Calu3 (cell line): ENCODE data around the gene DNAH17. TPM values are rescaled to one million over a fixed set of nuclear protein-coding genes. Genes with fewer than 3 reads are reported as not detected.

Experiments
- BruUV-seq: library from RNA; stranded (reverse); fragments of 400-500 nt; replicated peaks from 2 replicates; lab custom pipeline; 2021; lab: Mats Ljungman, UMichigan
- CTCF ChIA-PET: fragments of 300-600 bp; sonication (Branson Sonifier 250); formaldehyde crosslinking; loops from one replicate; lab custom pipeline; 2022; ENCODE audit warnings: antibody characterized with exemption; lab: Charles Lee
- DNase-seq: peaks from one replicate; pipeline ENCODE4 v3.0.0; 2022
- H3K27ac Mint-ChIP-seq: one replicate; pipeline ENCODE4 v1.8.0; 2022; ENCODE audit warnings: mixed read lengths; ENCODE audit not compliant: unreplicated experiment
- H3K27me3 Mint-ChIP-seq: one replicate; pipeline ENCODE4 v1.8.0; 2022; ENCODE audit warnings: mixed read lengths; ENCODE audit not compliant: unreplicated experiment
- H3K36me3 Mint-ChIP-seq: one replicate; pipeline ENCODE4 v1.8.0; 2022; ENCODE audit warnings: mild to moderate bottlenecking, moderate library complexity, mixed read lengths; ENCODE audit not compliant: insufficient read depth, unreplicated experiment
- H3K4me1 Mint-ChIP-seq: one replicate; pipeline ENCODE4 v1.8.0; 2022; ENCODE audit warnings: mild to moderate bottlenecking, low read depth, mixed read lengths; ENCODE audit not compliant: unreplicated experiment
- H3K4me3 Mint-ChIP-seq: one replicate; pipeline ENCODE4 v1.8.0; 2022; ENCODE audit warnings: mild to moderate bottlenecking, low read depth, moderate library complexity, mixed read lengths; ENCODE audit not compliant: unreplicated experiment
- H3K9me3 Mint-ChIP-seq: one replicate; pipeline ENCODE4 v1.8.0; 2022; ENCODE audit warnings: low read depth, mixed read lengths; ENCODE audit not compliant: unreplicated experiment
- CTCF ChIP-seq: fragments of 200-600 bp; IDR thresholded peaks from one replicate; pipeline ENCODE4 v1.8.0; 2022; ENCODE audit warnings: antibody characterized with exemption; ENCODE audit not compliant: unreplicated experiment
- intact Hi-C: fragments of 100-400 bp; cut with micrococcal nuclease; formaldehyde crosslinking; loops from one replicate; pipeline ENCODE4 v1.10.0; 2022; ENCODE audit not compliant: unreplicated experiment
- total RNA-seq: library from RNA; stranded (reverse); gene quantifications from 2 replicates; pipeline ENCODE4 v1.2.3, GENCODE V29; 2022

Gene DNAH17
- total RNA-seq, 1 experiment from 2014 or later = 0.19 TPM

GRCh38 chr17:78430892-78431691 lies 146.1 kb downstream of the DNAH17 start:
- Mint-ChIP-seq H3K4me1 (no peaks in the 10 kb centered on the region), H3K9me3 (no peaks in the 10 kb centered on the region), H3K4me3 (no peak overlapping the region), H3K27ac (no peak overlapping the region), H3K36me3 (peaks cover 23% of the 10 kb centered on the region), H3K27me3 (peaks cover 8% of the 10 kb centered on the region)
- CTCF ChIA-PET = no interaction called here
- intact Hi-C loops = no loop called here
- DNase-seq = no peak
- BruUV-seq = no TSS peak
- TF ChIP-seq CTCF = no peak

DNA sequence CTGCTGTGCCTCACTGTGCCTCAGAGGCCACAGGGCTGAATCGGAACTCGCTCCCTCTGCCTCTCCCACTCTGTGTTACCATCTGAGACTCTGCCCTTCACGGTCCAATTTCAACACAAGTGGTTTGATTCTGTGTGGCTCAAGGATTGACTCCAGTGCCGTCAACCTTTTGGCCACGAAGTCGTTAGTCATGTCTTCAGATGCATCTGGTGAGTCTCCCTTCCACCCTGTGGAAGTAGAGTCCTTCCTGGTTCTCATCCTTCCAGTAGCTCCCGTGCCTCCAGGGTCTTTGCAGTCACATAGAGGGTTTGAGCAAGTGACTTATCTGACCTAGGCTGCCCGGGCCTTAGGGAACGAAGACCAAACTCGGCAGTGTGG lies 147.6 kb downstream of the DNAH17 start:
- Mint-ChIP-seq H3K36me3 (peaks cover 28% of the 10 kb centered on the region), H3K4me3 (no peak overlapping the region), H3K27ac (no peak overlapping the region), H3K27me3 (no peaks in the 10 kb centered on the region), H3K4me1 (no peaks in the 10 kb centered on the region), H3K9me3 (no peaks in the 10 kb centered on the region)
- CTCF ChIA-PET = no interaction called here
- TF ChIP-seq CTCF = no peak
- DNase-seq = no peak
- intact Hi-C loops = no loop called here
- BruUV-seq = no TSS peak

DNA sequence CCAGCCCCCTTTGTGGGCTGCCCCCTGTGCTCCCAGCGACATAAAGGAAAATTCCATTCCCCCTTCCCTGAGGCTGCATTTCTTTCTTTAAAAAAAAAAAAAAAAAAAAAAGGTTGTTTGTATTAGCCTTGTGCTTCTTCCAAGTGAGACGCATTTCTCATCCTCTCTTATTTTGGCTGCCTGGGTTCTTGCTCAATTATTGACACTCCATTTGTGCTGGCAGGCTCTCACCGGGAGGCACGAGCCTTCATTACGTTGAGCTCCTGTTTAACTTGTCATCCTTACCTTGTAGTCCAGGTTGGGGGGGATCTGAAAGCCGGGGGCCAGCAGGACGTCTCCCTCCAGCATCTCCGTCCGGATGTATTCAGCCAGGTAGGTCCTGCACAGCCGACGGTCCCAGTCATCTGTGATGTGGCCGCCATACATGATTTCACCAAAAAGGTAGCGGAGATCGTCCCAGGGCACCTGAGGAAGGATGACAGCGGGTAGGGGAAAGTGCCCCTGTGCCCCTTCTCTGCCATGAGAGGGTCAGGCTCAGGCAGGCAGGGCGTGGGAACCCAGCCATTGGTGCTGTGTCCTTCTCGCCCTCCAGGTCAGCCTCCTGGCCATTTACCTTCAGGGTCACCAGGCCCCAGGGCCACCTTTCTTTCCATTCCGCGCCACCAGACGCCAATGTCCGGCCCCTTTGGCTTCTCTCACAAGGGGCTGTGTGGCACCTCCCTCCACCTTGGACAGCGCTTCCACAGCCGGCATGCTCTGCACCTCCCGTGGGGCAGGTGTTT lies 148.2 kb downstream of the DNAH17 start:
- H3K36me3 Mint-ChIP-seq = peaks cover 28% of the 10 kb centered on the region
- H3K4me3 Mint-ChIP-seq = no peak overlapping the region
- CTCF ChIA-PET = no interaction called here
- no peaks in the 10 kb centered on the region for H3K4me1 Mint-ChIP-seq
- no peak for DNase-seq
- H3K27me3 Mint-ChIP-seq = no peaks in the 10 kb centered on the region
- H3K9me3 Mint-ChIP-seq = no peaks in the 10 kb centered on the region
- no peak for TF ChIP-seq CTCF
- intact Hi-C loops = no loop called here
- BruUV-seq = no TSS peak
- H3K27ac Mint-ChIP-seq = no peak overlapping the region

DNA sequence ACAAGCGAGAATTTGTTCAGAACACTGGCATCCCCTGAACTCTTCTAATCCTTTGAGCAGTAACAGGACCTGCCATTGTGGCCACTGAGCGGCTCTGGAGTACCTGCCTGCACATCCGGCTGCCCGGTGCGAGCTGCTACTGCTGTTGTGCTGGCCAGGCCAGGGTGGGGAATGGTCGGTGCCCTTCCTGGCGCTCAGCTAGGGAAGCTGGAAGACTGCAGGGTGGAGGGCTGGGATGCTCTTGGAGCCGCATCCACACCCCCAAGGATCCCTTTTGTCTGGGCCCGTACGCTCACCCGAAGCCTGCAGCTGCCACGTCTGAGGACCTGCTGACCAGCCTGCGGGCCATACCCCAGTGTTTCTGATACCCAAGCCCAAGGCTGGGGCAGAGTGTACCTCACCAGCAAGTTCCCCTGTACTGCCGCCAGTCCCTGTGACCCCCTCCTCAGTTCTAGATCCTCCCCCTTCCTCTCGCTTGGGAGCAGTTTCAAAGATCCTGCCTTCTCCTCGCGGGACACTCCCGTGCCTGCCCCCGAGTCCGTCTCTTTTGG lies 149.1 kb downstream of the DNAH17 start:
- H3K27ac Mint-ChIP-seq = no peak overlapping the region
- no TSS peak for BruUV-seq
- DNase-seq = no peak
- CTCF ChIA-PET = no interaction called here
- no peaks in the 10 kb centered on the region for H3K27me3 Mint-ChIP-seq
- H3K36me3 Mint-ChIP-seq = peaks cover 28% of the 10 kb centered on the region
- H3K4me1 Mint-ChIP-seq = no peaks in the 10 kb centered on the region
- H3K9me3 Mint-ChIP-seq = no peaks in the 10 kb centered on the region
- no peak for TF ChIP-seq CTCF
- intact Hi-C loops = no loop called here
- no peak overlapping the region for H3K4me3 Mint-ChIP-seq
